OCI-LY3 (cell line): ENCODE measurements around the gene CA6.
A peak's percentile ranks its signal among the peaks of the same experiment; 100 is the strongest.
"Not testable (repeated sequence)": the region's sequence is repeated elsewhere in the genome, so short reads cannot be mapped to it uniquely, and the experiment has no call there.

ENCODE experiments used
- H2AFZ ChIP-seq: fragments of 200-600, 300-600 bp; shearing (Covaris generic); 2 replicates; pipeline ENCODE4 v1.6.0; 2014; ENCODE audit warnings: antibody characterized with exemption, low read depth, low read length
- H3K27ac ChIP-seq: fragments of 200-600, 300-600 bp; sonication (generic); 2 replicates; pipeline ENCODE4 v1.5.1; 2014; ENCODE audit warnings: mild to moderate bottlenecking, low read length, moderate library complexity, mixed read lengths
- H3K27me3 ChIP-seq: fragments of 200-600, 300-600 bp; sonication (generic); 2 replicates; pipeline ENCODE4 v1.6.1; 2014; ENCODE audit warnings: low read depth, low read length, mixed read lengths
- H3K36me3 ChIP-seq: fragments of 200-600, 300-600 bp; sonication (generic); replicated peaks from 2 replicates; pipeline ENCODE3; 2014; ENCODE audit warnings: low read depth, low read length, mixed read lengths
- H3K4me1 ChIP-seq: fragments of 300-600, 200-600 bp; sonication (generic); 2 replicates; pipeline ENCODE4 v1.6.1; 2014; ENCODE audit warnings: low read length, mixed read lengths
- H3K4me2 ChIP-seq: fragments of 200-600, 300-600 bp; sonication (generic); 2 replicates; pipeline ENCODE4 v1.6.1; 2014; ENCODE audit warnings: low read length, mixed read lengths
- H3K4me3 ChIP-seq: fragments of 300-600, 200-600 bp; sonication (generic); 2 replicates; pipeline ENCODE4 v1.5.1; 2014; ENCODE audit warnings: antibody characterized with exemption, mild to moderate bottlenecking, low read length, moderate library complexity
- H3K79me2 ChIP-seq: fragments of 300-600, 200-600 bp; shearing (Covaris generic); 2 replicates; pipeline ENCODE4 v1.6.1; 2014; ENCODE audit warnings: mild to moderate bottlenecking, low read length, mixed read lengths
- H3K9ac ChIP-seq: fragments of 300-600, 200-600 bp; shearing (Covaris generic); 2 replicates; pipeline ENCODE4 v1.6.0; 2014; ENCODE audit warnings: mild to moderate bottlenecking, low read length, moderate library complexity
- H3K9me3 ChIP-seq: fragments of 200-600, 300-600 bp; shearing (Covaris generic); 2 replicates; pipeline ENCODE4 v1.6.1; 2014; ENCODE audit warnings: low read length, mixed read lengths; ENCODE audit not compliant: insufficient read depth
- H4K20me1 ChIP-seq: fragments of 200-600, 300-600 bp; sonication (generic); 2 replicates; pipeline ENCODE4 v1.6.1; 2016; ENCODE audit warnings: low read length, mixed read lengths; ENCODE audit not compliant: insufficient read depth
- EZH2phosphoT487 ChIP-seq: fragments of 200-600 bp; shearing (Covaris generic); IDR thresholded peaks from 2 replicates; pipeline ENCODE4 v1.6.1; 2018; ENCODE audit warnings: antibody characterized with exemption, mixed run types, low read depth
- TF ChIP-seq, protein P1 (sequence below): fragments of 200-600, 300-600 bp; sonication (generic); IDR thresholded peaks from 2 replicates; pipeline ENCODE4 v1.5.1; 2014; ENCODE audit warnings: antibody characterized with exemption, low read length, low read depth

The CA6 gene

DNA sequence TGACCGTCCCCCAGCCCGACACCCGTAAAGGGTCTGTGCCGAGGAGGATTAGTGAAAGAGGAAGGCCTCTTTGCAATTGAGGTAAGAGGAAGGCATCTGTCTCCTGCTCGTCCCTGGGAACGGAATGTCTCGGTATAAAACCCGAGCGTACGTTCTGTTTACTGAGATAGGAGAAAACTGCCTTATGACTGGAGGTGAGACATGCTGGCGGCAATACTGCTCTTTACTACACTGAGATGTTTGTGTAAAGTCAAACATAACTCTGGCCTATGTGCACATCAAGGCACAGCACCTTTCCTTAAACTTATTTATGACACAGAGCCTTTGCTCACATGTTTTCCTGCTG is 56.5 kb downstream of the CA6 start:
- H3K79me2 ChIP-seq, H3K4me2 ChIP-seq, H3K36me3 ChIP-seq, H3K9ac ChIP-seq, H2AFZ ChIP-seq, H3K27me3 ChIP-seq, H3K27ac ChIP-seq, H3K4me1 ChIP-seq, H4K20me1 ChIP-seq, H3K9me3 ChIP-seq, H3K4me3 ChIP-seq: not testable (repeated sequence)

DNA sequence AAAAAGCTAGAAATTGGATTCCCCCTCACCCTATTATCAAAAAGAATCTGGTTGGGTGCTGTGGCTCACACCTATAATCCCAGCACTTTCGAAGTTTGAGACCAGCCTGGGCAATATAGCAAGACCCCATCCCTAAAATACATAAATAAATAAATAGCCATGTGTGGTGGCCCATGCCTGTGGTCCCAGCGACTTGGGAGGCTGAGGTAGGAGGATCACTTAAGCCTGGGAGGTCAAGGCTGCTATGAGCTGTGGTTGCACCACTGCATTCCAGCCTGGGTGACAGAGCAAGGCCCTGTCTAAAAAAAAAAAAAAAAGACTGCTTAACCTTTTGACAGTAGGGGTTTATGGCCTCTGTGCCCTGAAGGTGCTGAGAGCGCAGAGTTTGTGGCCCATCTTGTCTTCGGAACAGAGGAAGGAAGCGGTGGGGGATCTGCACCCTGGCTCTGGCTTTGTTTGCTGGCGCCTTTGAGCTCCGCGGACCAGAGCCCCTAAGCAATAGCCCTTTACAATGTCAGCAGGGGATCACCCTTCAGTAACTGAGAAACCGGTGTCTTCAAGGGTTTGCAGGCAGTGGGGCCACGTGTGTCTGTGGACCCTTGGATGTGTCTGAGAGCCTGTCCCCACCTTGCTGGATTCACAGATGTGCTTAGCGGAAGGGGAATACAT is 58.5 kb downstream of the CA6 start:
- H3K36me3 ChIP-seq = no peaks in the 10 kb centered on the region
- no peak for TF ChIP-seq EZH2phosphoT487
- TF ChIP-seq, protein P1, sequence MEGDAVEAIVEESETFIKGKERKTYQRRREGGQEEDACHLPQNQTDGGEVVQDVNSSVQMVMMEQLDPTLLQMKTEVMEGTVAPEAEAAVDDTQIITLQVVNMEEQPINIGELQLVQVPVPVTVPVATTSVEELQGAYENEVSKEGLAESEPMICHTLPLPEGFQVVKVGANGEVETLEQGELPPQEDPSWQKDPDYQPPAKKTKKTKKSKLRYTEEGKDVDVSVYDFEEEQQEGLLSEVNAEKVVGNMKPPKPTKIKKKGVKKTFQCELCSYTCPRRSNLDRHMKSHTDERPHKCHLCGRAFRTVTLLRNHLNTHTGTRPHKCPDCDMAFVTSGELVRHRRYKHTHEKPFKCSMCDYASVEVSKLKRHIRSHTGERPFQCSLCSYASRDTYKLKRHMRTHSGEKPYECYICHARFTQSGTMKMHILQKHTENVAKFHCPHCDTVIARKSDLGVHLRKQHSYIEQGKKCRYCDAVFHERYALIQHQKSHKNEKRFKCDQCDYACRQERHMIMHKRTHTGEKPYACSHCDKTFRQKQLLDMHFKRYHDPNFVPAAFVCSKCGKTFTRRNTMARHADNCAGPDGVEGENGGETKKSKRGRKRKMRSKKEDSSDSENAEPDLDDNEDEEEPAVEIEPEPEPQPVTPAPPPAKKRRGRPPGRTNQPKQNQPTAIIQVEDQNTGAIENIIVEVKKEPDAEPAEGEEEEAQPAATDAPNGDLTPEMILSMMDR = no peak
- peaks cover 3% of the 10 kb centered on the region; the same call in 1 of the 2 replicates for H3K27me3 ChIP-seq
- H3K79me2 ChIP-seq = no peaks in the 10 kb centered on the region
- H3K27ac ChIP-seq = no peak overlapping the region
- H2AFZ ChIP-seq = no peak overlapping the region
- peaks cover 25% of the 10 kb centered on the region for H3K4me1 ChIP-seq
- no peak overlapping the region for H3K9ac ChIP-seq
- H3K9me3 ChIP-seq = no peaks in the 10 kb centered on the region
- H3K4me3 ChIP-seq = peak overlapping the region; percentile 69; the same call in 1 of the 2 replicates
- no peaks in the 10 kb centered on the region for H4K20me1 ChIP-seq
- H3K4me2 ChIP-seq = peak overlapping the region; percentile 79

DNA sequence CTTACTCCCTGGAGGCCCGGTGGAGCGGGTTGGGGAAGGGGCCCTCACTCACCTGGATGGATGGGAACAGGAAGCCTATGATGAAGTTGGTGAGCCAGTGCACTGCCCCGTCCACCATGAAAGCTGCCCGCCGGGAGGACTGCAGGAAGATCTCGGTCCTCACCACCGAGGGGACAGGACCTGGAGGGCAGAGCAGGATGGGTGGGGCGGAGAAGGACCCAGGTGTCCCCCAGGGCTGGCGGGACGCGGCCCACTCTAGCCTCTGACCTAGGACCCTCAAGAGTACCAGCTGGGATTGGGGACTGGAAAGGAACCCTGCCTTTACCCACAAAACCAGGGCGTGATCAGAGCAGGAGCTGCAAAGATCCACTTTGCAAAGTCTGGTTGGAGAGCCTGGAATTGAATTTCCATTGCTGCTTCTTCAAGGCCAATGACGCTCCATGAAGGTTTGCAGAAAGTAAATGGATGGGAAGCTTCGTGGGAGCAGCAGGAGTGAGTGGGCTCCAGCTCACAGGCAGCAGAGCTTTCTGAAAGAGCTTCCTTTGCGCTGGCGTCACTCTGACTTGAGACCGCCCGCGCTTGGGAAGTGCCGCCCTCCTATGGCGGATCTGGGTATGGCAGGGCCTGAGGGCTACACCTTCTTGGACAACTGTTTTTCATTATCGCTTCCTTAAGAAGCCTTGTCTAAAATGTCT is 59.2 kb downstream of the CA6 start:
- no peaks in the 10 kb centered on the region for H3K36me3 ChIP-seq
- H3K79me2 ChIP-seq = no peaks in the 10 kb centered on the region
- peak overlapping the region; percentile 22; the same call in 1 of the 2 replicates for H3K9ac ChIP-seq
- no peaks in the 10 kb centered on the region for H4K20me1 ChIP-seq
- peaks cover 9% of the 10 kb centered on the region for H3K27me3 ChIP-seq
- H3K4me3 ChIP-seq = peak overlapping the region; percentile 69
- TF ChIP-seq, protein P1 = peak; percentile 64
- no peak for TF ChIP-seq EZH2phosphoT487
- peaks cover 31% of the 10 kb centered on the region for H3K4me1 ChIP-seq
- H2AFZ ChIP-seq = peak overlapping the region; percentile 87
- no peaks in the 10 kb centered on the region for H3K9me3 ChIP-seq
- peak overlapping the region; percentile 79 for H3K4me2 ChIP-seq
- H3K27ac ChIP-seq = no peak overlapping the region

DNA sequence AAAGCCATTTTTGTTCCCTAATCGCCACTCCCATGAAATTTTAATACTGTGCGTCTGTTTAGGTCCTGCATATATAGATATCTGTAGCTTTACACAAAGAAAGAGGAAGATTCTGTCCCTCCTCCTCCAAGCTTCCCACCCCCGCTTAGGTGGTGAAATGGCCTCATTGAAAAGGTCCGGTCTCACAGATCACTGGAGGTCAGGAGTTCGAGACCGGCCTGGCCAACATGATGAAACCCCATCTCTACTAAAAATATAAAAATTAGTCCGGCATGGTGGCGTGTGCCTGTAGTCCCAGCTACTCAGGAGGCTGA is 59.7 kb downstream of the CA6 start:
- Histone ChIP-seq H3K4me3 (peak overlapping the region; percentile 69; the same call in 1 of the 2 replicates), H3K27me3 (peaks cover 10% of the 10 kb centered on the region), H3K27ac (no peak overlapping the region), H4K20me1 (no peaks in the 10 kb centered on the region), H3K9ac (no peak overlapping the region), H3K9me3 (no peaks in the 10 kb centered on the region), H2AFZ (no peak overlapping the region), H3K4me2 (peak overlapping the region; percentile 79), H3K4me1 (peaks cover 32% of the 10 kb centered on the region), H3K79me2 (no peaks in the 10 kb centered on the region), H3K36me3 (no peaks in the 10 kb centered on the region)
- no peak for TF ChIP-seq EZH2phosphoT487
- TF ChIP-seq, protein P1 = no peak
